AG10803 (cell line): Measurements from ENCODE around the gene MPP3.
"Not testable (repeated sequence)": the region's sequence is repeated elsewhere in the genome, so short reads cannot be mapped to it uniquely, and the experiment has no call there.

ENCODE experiments used
- DNase-seq: peaks from one replicate; pipeline ENCODE4 v3.0.0; 2010; ENCODE audit warnings: low read depth
- H3K4me3 ChIP-seq: 2 replicates; pipeline ENCODE4 v1.5.1; 2011; ENCODE audit warnings: mild to moderate bottlenecking, low read length, control low read depth
- TF ChIP-seq, protein P1 (sequence below): conservative IDR thresholded peaks from 2 replicates; pipeline ENCODE4 v1.5.1; 2011; ENCODE audit warnings: mild to moderate bottlenecking, low read length, control low read depth, inconsistent platforms

MPP3 gene

DNA sequence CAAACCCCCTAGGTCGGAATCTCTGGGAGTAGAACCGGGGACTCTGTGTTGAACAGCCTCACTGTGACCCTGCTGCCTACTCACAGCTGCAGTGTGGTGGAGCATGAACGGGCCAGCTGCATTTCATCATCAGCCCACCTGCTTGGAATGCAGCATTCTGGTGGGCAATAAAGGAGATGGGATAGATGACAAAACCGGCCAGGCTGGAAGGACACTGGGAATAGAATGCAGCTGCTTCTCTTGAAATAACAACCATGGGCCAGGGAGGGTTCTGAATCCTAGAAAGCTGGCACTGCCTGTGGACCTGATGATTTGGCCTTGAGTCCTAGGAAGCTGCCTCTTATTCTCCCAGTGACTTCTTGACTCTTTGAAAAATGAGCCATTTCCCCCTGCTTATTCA, 29.2 kb downstream of the MPP3 start:
- no peak overlapping the region for H3K4me3 ChIP-seq
- no peak for DNase-seq

DNA sequence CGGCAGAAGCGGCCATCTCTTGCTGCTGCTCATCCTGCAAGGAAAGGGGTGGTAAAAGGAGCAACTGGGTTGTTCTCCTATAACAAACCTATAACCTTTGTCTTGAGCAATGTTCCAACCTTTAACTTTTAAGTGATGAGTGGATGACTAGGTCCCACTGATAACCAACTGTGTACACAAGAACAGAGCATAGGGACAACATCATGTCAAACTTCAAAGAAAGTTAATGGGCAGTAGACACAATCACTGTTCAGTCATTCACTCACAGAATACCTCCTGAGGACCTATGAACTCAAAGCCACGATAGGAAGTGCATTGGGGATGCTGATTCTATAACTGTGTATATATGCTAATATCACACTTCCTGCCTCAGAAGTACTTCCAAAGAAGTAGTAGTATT, 31.1 kb downstream of the MPP3 start:
- TF ChIP-seq, protein P1, sequence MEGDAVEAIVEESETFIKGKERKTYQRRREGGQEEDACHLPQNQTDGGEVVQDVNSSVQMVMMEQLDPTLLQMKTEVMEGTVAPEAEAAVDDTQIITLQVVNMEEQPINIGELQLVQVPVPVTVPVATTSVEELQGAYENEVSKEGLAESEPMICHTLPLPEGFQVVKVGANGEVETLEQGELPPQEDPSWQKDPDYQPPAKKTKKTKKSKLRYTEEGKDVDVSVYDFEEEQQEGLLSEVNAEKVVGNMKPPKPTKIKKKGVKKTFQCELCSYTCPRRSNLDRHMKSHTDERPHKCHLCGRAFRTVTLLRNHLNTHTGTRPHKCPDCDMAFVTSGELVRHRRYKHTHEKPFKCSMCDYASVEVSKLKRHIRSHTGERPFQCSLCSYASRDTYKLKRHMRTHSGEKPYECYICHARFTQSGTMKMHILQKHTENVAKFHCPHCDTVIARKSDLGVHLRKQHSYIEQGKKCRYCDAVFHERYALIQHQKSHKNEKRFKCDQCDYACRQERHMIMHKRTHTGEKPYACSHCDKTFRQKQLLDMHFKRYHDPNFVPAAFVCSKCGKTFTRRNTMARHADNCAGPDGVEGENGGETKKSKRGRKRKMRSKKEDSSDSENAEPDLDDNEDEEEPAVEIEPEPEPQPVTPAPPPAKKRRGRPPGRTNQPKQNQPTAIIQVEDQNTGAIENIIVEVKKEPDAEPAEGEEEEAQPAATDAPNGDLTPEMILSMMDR: no peak
- H3K4me3 ChIP-seq: no peak overlapping the region
- DNase-seq: no peak

More for the DNA sequence above, 29.2 kb downstream of the MPP3 start:
- TF ChIP-seq, protein P1: no peak

DNA sequence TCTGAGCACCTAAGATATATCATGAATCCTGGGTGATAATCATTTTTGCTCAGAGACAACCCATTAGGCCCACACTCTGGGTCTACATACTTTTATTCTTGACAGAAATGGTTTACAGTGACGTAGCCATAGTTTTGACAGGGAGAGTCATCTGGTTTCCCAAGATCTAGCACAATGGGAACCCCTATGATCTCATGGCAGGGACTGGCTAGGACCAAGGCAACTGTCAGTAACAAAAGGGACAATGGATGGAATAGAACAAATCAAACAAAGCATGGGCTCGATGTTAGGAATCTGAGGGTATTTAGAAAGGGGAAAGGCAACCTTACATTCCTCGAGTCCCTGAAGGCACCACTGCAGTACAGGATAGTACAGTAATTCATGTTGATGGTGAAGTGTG, 32.2 kb downstream of the MPP3 start:
- no peak for DNase-seq
- TF ChIP-seq, protein P1: no peak
- no peak overlapping the region for H3K4me3 ChIP-seq

DNA sequence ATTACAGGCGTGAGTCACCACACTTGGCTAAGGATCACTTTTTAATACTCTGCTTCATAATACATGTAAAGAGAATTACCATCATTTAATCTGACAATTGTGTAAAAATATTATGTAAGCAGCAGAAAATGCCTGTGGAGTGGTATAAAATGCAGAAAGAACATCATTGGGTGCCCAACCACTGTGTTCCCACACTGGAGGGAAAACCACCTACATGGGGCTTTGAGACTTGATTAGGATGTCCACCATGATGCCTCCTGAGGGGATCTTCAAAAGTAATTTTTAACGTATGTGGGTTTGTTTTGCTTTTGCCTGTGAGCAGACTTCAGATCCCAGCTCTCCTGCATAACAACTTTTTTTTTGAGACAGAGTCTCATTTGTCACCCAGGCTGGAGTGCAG, 33.9 kb downstream of the MPP3 start:
- H3K4me3 ChIP-seq: no peak overlapping the region
- TF ChIP-seq, protein P1: no peak
- DNase-seq: no peak

DNA sequence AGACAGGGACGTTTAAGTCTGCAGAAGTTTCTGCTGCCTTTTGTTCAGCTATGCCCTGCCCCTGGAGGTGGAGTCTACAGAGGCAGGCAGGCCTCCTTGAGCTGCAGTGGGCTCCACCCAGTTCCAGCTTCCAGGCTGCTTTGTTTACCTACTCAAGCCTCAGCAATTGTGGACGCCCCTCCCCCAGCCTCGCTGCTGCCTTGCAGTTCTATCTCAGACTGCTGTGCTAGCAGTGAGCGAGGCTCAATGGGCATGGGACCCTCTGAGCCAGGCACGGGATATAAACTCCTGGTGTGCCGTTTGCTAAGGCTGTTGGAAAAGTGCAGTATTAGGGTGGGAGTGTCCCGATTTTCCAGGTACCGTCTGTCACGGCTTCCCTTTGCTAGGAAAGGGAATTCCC, 34.9 kb downstream of the MPP3 start:
- H3K4me3 ChIP-seq, DNase-seq: not testable (repeated sequence)

DNA sequence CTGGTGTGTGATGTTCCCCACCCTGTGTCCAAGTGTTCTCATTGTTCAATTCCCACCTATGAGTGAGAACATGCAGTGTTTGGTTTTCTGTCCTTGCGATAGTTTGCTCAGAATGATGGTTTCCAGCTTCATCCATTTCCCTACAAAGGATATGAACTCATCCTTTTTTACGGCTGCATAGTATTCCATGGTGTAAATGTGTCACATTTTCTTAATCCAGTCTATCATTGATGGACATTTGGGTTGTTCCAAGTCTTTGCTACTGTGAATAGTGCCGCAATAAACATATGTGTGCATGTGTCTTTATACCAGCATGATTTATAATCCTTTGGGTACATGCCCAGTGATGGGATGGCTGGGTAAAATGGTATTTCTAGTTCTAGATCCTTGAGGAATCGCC, 40.3 kb downstream of the MPP3 start:
- H3K4me3 ChIP-seq, DNase-seq: not testable (repeated sequence)

DNA sequence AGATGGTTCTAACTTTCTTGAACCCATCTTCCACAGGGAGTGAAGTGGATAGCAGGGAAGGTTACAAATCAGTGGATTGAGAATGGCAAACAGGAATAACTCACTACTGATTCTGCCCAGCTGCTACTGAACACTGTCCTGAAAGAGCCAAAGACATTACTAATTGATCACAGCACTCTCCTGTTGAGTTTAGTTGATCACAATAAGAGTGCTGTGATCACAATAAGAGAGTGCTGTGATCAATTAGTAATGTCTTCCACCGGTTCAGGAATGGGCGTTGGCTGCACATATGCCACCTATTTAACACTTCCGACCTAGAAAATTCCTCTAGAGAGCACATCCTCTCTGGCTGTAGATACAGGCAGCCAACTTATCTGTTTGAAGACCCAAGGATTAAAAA, 41.4 kb downstream of the MPP3 start:
- no peak overlapping the region for H3K4me3 ChIP-seq
- TF ChIP-seq, protein P1: no peak
- DNase-seq: peak; percentile 65

DNA sequence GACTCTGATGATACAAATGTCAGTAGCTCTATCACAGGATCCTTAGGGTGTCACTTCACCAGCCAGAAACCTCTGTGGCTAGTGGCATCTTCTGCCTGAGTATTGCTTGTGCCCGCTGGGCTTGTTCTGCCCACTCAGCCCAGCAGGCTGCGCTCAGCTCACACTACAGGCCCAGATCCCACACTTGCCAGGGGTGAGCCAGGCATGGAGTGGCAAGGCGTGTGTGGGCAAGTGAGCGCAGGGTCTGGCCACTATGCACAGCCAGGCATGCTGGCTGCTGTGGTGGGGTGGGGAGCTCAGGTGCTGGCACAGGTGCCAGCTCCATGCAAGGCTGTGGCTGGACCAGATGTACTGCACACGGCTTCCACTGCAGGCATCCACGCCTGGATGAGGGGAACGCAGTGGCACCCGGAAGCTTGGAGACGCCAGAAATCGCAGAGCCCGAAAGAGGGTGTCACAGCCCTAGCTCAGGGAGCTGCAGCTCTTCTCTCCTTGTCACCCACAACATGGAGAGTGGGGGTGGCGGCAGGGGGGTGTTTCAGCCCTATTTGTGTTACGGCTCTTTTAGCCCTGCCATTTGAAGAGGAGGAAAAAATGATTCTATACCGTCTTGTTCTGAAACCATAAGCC, 42.5 kb downstream of the MPP3 start:
- DNase-seq: no peak
- no peak overlapping the region for H3K4me3 ChIP-seq
- TF ChIP-seq, protein P1: no peak
